Upper lobe of left lung (tissue), 4 donors: Measurements from ENCODE around the gene P2RX3.

Experiments
- EP300 ChIP-seq, 4 donors: sonication (generic); formaldehyde crosslinking; IDR thresholded peaks; one replicate each; pipeline ENCODE4 v1.5.1; 2017; ENCODE audit warnings: antibody characterized with exemption in 4 of 4, control low read depth in 2 of 4
- POLR2A ChIP-seq, 4 donors: fragments of 450-650 bp; IDR thresholded peaks; one replicate each; pipeline ENCODE4 v1.5.1; 2016 to 2017; ENCODE audit warnings: antibody characterized with exemption in 4 of 4, mild to moderate bottlenecking in 2 of 4
- TF ChIP-seq, protein P1 (sequence below), 6 experiments: fragments of 450-650 bp in 4 of 6; fragments of 200-600 bp in 2 of 6; sonication (generic) in 2 of 6; IDR thresholded peaks; one replicate each; pipeline ENCODE4 v1.5.1; 2016 to 2019; ENCODE audit warnings: antibody characterized with exemption in 6 of 6

- TF ChIP-seq, protein P1, sequence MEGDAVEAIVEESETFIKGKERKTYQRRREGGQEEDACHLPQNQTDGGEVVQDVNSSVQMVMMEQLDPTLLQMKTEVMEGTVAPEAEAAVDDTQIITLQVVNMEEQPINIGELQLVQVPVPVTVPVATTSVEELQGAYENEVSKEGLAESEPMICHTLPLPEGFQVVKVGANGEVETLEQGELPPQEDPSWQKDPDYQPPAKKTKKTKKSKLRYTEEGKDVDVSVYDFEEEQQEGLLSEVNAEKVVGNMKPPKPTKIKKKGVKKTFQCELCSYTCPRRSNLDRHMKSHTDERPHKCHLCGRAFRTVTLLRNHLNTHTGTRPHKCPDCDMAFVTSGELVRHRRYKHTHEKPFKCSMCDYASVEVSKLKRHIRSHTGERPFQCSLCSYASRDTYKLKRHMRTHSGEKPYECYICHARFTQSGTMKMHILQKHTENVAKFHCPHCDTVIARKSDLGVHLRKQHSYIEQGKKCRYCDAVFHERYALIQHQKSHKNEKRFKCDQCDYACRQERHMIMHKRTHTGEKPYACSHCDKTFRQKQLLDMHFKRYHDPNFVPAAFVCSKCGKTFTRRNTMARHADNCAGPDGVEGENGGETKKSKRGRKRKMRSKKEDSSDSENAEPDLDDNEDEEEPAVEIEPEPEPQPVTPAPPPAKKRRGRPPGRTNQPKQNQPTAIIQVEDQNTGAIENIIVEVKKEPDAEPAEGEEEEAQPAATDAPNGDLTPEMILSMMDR (IDR thresholded peaks at IDR 0.05), result no peak
- TF ChIP-seq EP300 (IDR thresholded peaks at IDR 0.05) (peak in 1 of 4 donors; percentile 5), POLR2A (IDR thresholded peaks at IDR 0.05) (no peak)
Observed at GRCh38 chr11:57318178-57318577, 20.0 kb upstream of the P2RX3 start.
